H9 (cell line): ENCODE results near the gene POLD1. TPM values are rescaled to one million over a fixed set of nuclear protein-coding genes. Genes with fewer than 3 reads are reported as not detected.

Experiments
- DNase-seq: peaks from one replicate; pipeline ENCODE4 v3.0.0-alpha.2; 2017
- H2AFZ ChIP-seq: one replicate; pipeline ENCODE4 v1.6.1; 2013; ENCODE audit warnings: mild to moderate bottlenecking, low read length, control low read depth, moderate library complexity
- H2AK5ac ChIP-seq: 2 replicates; pipeline ENCODE4 v1.6.1; 2013; ENCODE audit warnings: low read length, control low read depth, mixed read lengths; ENCODE audit not compliant: insufficient read length
- H2BK120ac ChIP-seq: one replicate; pipeline ENCODE4 v1.6.1; 2013; ENCODE audit warnings: low read depth, mild to moderate bottlenecking, low read length, control low read depth, inconsistent platforms; ENCODE audit not compliant: poor library complexity, severe bottlenecking
- H2BK12ac ChIP-seq: 2 replicates; pipeline ENCODE4 v1.6.1; 2013; ENCODE audit warnings: low read length, control low read depth, mixed read lengths, low read depth; ENCODE audit not compliant: insufficient read length
- H2BK15ac ChIP-seq: 2 replicates; pipeline ENCODE4 v1.6.1; 2013; ENCODE audit warnings: low read depth, low read length, control low read depth
- H2BK20ac ChIP-seq: one replicate; pipeline ENCODE4 v1.6.1; 2013; ENCODE audit warnings: low read depth, mild to moderate bottlenecking, low read length, control low read depth, inconsistent platforms; ENCODE audit not compliant: poor library complexity, severe bottlenecking
- H2BK5ac ChIP-seq: 2 replicates; pipeline ENCODE4 v1.6.1; 2013; ENCODE audit warnings: low read length, control low read depth, mixed read lengths; ENCODE audit not compliant: insufficient read length
- H3K14ac ChIP-seq: 2 replicates; pipeline ENCODE4 v1.6.1; 2013; ENCODE audit warnings: low read length, control low read depth; ENCODE audit not compliant: insufficient read depth
- H3K18ac ChIP-seq: 2 replicates; pipeline ENCODE4 v1.6.1; 2013; ENCODE audit warnings: low read depth, mild to moderate bottlenecking, mixed read lengths, low read length, control low read depth; ENCODE audit not compliant: insufficient read length
- H3K23ac ChIP-seq: 2 replicates; pipeline ENCODE4 v1.6.1; 2013; ENCODE audit warnings: low read length, control low read depth, mixed read lengths, low read depth; ENCODE audit not compliant: insufficient read length
- H3K23me2 ChIP-seq: 2 replicates; pipeline ENCODE4 v1.6.1; 2013; ENCODE audit warnings: low read depth, mild to moderate bottlenecking, mixed read lengths, low read length, control low read depth; ENCODE audit not compliant: insufficient read length, poor library complexity, severe bottlenecking
- H3K27ac ChIP-seq: 2 replicates; pipeline ENCODE4 v1.5.1; 2013; ENCODE audit warnings: low read length, control low read depth, mixed read lengths, low read depth; ENCODE audit not compliant: insufficient read length
- H3K27me3 ChIP-seq: 2 replicates; pipeline ENCODE4 v1.6.1; 2013; ENCODE audit warnings: low read length, control low read depth, inconsistent platforms; ENCODE audit not compliant: insufficient read depth
- H3K4ac ChIP-seq: 2 replicates; pipeline ENCODE4 v1.6.1; 2013; ENCODE audit warnings: low read depth, mild to moderate bottlenecking, control low read depth, inconsistent platforms, low read length, moderate library complexity
- H3K4me1 ChIP-seq: 2 replicates; pipeline ENCODE4 v1.6.1; 2013; ENCODE audit warnings: low read length, control low read depth, inconsistent platforms; ENCODE audit not compliant: insufficient read depth
- H3K4me2 ChIP-seq: 2 replicates; pipeline ENCODE4 v1.6.1; 2013; ENCODE audit warnings: low read length, control low read depth, mixed read lengths; ENCODE audit not compliant: insufficient read length, insufficient read depth
- H3K56ac ChIP-seq: 2 replicates; pipeline ENCODE4 v1.6.1; 2013; ENCODE audit warnings: low read depth, mild to moderate bottlenecking, mixed read lengths, low read length, control low read depth; ENCODE audit not compliant: insufficient read length
- H3K79me1 ChIP-seq: 2 replicates; pipeline ENCODE4 v1.6.1; 2013; ENCODE audit warnings: low read depth, mild to moderate bottlenecking, moderate library complexity, low read length, control low read depth, inconsistent platforms; ENCODE audit not compliant: insufficient read depth, poor library complexity, severe bottlenecking
- H3K79me2 ChIP-seq: 2 replicates; pipeline ENCODE4 v1.6.1; 2013; ENCODE audit warnings: low read length, control low read depth, inconsistent platforms; ENCODE audit not compliant: insufficient read depth
- H3K9ac ChIP-seq: 2 replicates; pipeline ENCODE4 v1.6.1; 2013; ENCODE audit warnings: low read length, control low read depth, mixed read lengths; ENCODE audit not compliant: insufficient read length; ENCODE audit errors: extremely low read depth
- H3K9me3 ChIP-seq: one replicate; pipeline ENCODE4 v1.6.1; 2013; ENCODE audit warnings: low read depth, low read length, inconsistent platforms; ENCODE audit not compliant: control insufficient read depth
- H3T11ph ChIP-seq: one replicate; pipeline ENCODE4 v1.6.1; 2013; ENCODE audit warnings: mild to moderate bottlenecking, low read length, control low read depth, inconsistent platforms
- H4K20me1 ChIP-seq: one replicate; pipeline ENCODE4 v1.6.1; 2013; ENCODE audit not compliant: control insufficient read depth, insufficient read length, insufficient read depth
- H4K5ac ChIP-seq: 2 replicates; pipeline ENCODE4 v1.6.1; 2013; ENCODE audit warnings: low read depth, mild to moderate bottlenecking, mixed read lengths, low read length, control low read depth; ENCODE audit not compliant: insufficient read length
- H4K8ac ChIP-seq: replicated peaks from 2 replicates; pipeline ENCODE4 v1.6.1; 2013; ENCODE audit warnings: low read length, control low read depth, mixed read lengths, low read depth; ENCODE audit not compliant: insufficient read length
- H4K91ac ChIP-seq: 2 replicates; pipeline ENCODE4 v1.6.1; 2013; ENCODE audit warnings: low read depth, mild to moderate bottlenecking, moderate library complexity, mixed read lengths, low read length, control low read depth; ENCODE audit not compliant: insufficient read length
- H3K27ac Mint-ChIP-seq, 3 experiments: 2 replicates in 2 of 3; 3 replicates in 1 of 3; pipeline ENCODE4 v1.8.0; 2020 to 2021; ENCODE audit warnings: mixed read lengths in 3 of 3, mild to moderate bottlenecking in 1 of 3, moderate library complexity in 1 of 3
- H3K27me3 Mint-ChIP-seq: 2 replicates; pipeline ENCODE4 v1.8.0; 2021; ENCODE audit warnings: low read depth, mild to moderate bottlenecking, moderate library complexity, mixed read lengths
- H3K36me3 Mint-ChIP-seq, 3 experiments: 2 replicates in 2 of 3; 3 replicates in 1 of 3; pipeline ENCODE4 v1.8.0; 2020 to 2021; ENCODE audit warnings: low read depth in 3 of 3, mixed read lengths in 3 of 3; ENCODE audit not compliant: insufficient read depth in 1 of 3
- H3K4me1 Mint-ChIP-seq, 2 experiments: 2 replicates each; pipeline ENCODE4 v1.8.0; 2020; ENCODE audit warnings: mixed read lengths in 2 of 2
- H3K4me3 Mint-ChIP-seq, 2 experiments: 2 replicates in 1 of 2; 3 replicates in 1 of 2; pipeline ENCODE4 v1.8.0; 2020 to 2021; ENCODE audit warnings: mild to moderate bottlenecking in 2 of 2, mixed read lengths in 2 of 2, moderate library complexity in 1 of 2
- H3K9me3 Mint-ChIP-seq, 2 experiments: 2 replicates in 1 of 2; 3 replicates in 1 of 2; pipeline ENCODE4 v1.8.0; 2020; ENCODE audit warnings: mild to moderate bottlenecking in 2 of 2, mixed read lengths in 2 of 2, moderate library complexity in 1 of 2
- CTCF ChIP-seq: fragments of 200-600 bp; sonication (generic); conservative IDR thresholded peaks from 3 replicates; pipeline ENCODE4 v1.8.0; 2021; ENCODE audit warnings: antibody characterized with exemption, mild to moderate bottlenecking
- WGBS: extraction: QIAGEN DNeasy Blood & Tissue Kit; methylation state at CpG from one replicate; pipeline ENCODE4 v1.1.7; 2013; ENCODE audit warnings: missing lambda C conversion rate, low lambda C conversion rate, mixed read lengths; ENCODE audit not compliant: insufficient read length; ENCODE audit errors: extremely low coverage; 5-methylcytosine and 5-hydroxymethylcytosine counted together
- total RNA-seq: library from RNA; stranded (reverse); gene quantifications from 2 replicates; pipeline ENCODE4 v1.2.1, GENCODE V29; 2021

Gene POLD1
- total RNA-seq, 1 experiment from 2014 or later, result 165 TPM

GRCh38 chr19:50376166-50377050 lies 7.7 kb upstream of the POLD1 start, which contains the start of gene NR1H2:
NR1H2 (plus strand) TSS chr19:50376457; CDS start chr19:50377606, 1,149 bp downstream.
- H2BK5ac ChIP-seq, result no peak within 1 kb of the TSS
- peaks cover 4% of the 10 kb centered on the region; the same call in 1 of the 2 replicates for H3K27me3 Mint-ChIP-seq
- WGBS, result no CpG with 5 or more reads among the region's 67 CpGs

More at GRCh38 chr19:50376166-50377050, 7.7 kb upstream of the POLD1 start, which contains the start of gene NR1H2:
- no peak within 1 kb of the TSS for H2BK12ac ChIP-seq
- no peak within 1 kb of the TSS for H4K8ac ChIP-seq
- Mint-ChIP-seq H3K9me3 (peaks cover 0 to 4% of the 10 kb centered on the region in 2 experiments; a peak in 1 of 5 replicates), H3K27ac (peak within 1 kb of the TSS; percentile 97 to 100 (median 100)), H3K36me3 (peaks cover 24 to 40% (median 38%) of the 10 kb centered on the region in 3 experiments; a peak in 6 of 7 replicates), H3K4me1 (peaks cover 0 to 10% of the 10 kb centered on the region in 2 experiments; a peak in 2 of 4 replicates), H3K4me3 (peak within 1 kb of the TSS; percentile 96 to 98)
- no peaks in the 10 kb centered on the region for H3K9me3 ChIP-seq
- H2BK15ac ChIP-seq, result no peak within 1 kb of the TSS
- no peak within 1 kb of the TSS for H2AK5ac ChIP-seq
- no peaks in the 10 kb centered on the region for H3K4me1 ChIP-seq
- no peaks in the 10 kb centered on the region for H3K79me1 ChIP-seq
- H4K91ac ChIP-seq, result no peak within 1 kb of the TSS
- peak within 1 kb of the TSS; percentile 53 for H2AFZ ChIP-seq
- H2BK20ac ChIP-seq, result no peak within 1 kb of the TSS
- no peaks in the 10 kb centered on the region for H3K27me3 ChIP-seq
- TF ChIP-seq CTCF, result no peak
- H3K79me2 ChIP-seq, result no peaks in the 10 kb centered on the region
- peak within 1 kb of the TSS; percentile 46 for H3K4me2 ChIP-seq
- no peak within 1 kb of the TSS for H3K56ac ChIP-seq
- peak within 1 kb of the TSS; percentile 71; the same call in 1 of the 2 replicates for H3K14ac ChIP-seq
- H3K9ac ChIP-seq, result peak within 1 kb of the TSS; percentile 50
- peak within 1 kb of the TSS; percentile 30 for H3T11ph ChIP-seq
- no peak within 1 kb of the TSS for H3K27ac ChIP-seq
- peak; percentile 97 for DNase-seq
- no peaks in the 10 kb centered on the region for H4K20me1 ChIP-seq
- peak within 1 kb of the TSS; percentile 76 for H3K18ac ChIP-seq
- H4K5ac ChIP-seq, result no peak within 1 kb of the TSS
- H3K23ac ChIP-seq, result no peak within 1 kb of the TSS
- peak within 1 kb of the TSS; percentile 98 for H2BK120ac ChIP-seq
- no peaks in the 10 kb centered on the region for H3K23me2 ChIP-seq
- H3K4ac ChIP-seq, result no peak within 1 kb of the TSS; the same call in 1 of the 2 replicates
